ENCODE results near the gene PCMTD2.

DNA sequence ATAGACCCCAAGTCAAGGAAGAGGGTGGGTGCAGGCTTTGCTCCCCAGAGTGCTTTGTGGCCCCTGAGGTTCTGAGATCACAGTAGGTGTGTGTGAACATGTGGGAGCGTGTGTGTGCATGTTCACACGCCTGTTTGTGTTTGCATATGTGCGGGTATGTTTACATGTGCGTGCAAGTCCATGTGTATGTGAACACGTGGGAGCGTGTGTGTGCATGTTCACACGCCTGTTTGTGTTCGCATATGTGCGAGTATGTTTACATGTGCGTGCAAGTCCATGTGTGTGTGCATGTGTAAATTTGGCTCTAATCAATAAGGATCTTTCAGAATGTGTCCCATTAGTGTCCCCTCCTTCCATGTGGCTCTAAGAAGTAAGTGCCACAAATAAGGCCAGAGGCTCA is 41.4 kb upstream of the PCMTD2 start:
- no peak for TF ChIP-seq EZH2phosphoT487 (IDR thresholded peaks at IDR 0.05; ENCODE audit: borderline replicate concordance, low read length)
- TF ChIP-seq, protein P1, sequence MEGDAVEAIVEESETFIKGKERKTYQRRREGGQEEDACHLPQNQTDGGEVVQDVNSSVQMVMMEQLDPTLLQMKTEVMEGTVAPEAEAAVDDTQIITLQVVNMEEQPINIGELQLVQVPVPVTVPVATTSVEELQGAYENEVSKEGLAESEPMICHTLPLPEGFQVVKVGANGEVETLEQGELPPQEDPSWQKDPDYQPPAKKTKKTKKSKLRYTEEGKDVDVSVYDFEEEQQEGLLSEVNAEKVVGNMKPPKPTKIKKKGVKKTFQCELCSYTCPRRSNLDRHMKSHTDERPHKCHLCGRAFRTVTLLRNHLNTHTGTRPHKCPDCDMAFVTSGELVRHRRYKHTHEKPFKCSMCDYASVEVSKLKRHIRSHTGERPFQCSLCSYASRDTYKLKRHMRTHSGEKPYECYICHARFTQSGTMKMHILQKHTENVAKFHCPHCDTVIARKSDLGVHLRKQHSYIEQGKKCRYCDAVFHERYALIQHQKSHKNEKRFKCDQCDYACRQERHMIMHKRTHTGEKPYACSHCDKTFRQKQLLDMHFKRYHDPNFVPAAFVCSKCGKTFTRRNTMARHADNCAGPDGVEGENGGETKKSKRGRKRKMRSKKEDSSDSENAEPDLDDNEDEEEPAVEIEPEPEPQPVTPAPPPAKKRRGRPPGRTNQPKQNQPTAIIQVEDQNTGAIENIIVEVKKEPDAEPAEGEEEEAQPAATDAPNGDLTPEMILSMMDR (IDR thresholded peaks at IDR 0.05; ENCODE audit: low read depth, low read length, poor library complexity, severe bottlenecking): no peak

Data from DOHH2 (cell line).